Measurements from ENCODE around the gene THAP5.

DNA sequence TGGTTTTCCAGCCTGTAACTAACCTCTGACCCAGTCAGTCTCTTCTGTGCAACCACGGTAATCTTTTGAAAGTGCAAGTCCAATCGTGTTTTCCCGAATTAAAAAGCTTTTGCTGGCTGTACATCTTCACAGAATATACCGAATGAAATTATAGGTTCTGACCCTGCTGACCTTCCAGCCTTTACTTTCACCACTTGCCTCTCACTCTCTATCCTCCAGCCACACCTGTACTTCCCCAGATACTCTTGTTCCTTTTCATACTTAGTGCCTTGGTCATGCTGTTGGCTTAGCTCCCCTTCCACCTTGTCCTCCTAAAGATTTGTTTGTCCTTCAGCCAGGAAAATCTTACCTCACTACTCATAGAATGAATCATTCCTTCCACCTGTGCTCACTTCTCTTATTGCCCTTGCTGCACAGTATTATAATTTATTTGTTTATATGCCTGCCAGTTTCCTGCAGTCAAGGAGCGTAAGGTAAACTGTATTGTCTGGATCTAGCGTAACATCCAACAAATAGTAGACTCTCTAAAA is 41.3 kb downstream of the THAP5 start:
- TF ChIP-seq CTCF (conservative IDR thresholded peaks at IDR 0.05; ENCODE audit: low read length): no peak
- no peak for TF ChIP-seq EZH2phosphoT487 (IDR thresholded peaks at IDR 0.05; ENCODE audit: borderline replicate concordance)

All from Loucy (cell line).